Keratinocyte (primary cell): Measurements from ENCODE around the gene VWA5A. TPM values are rescaled to one million over a fixed set of nuclear protein-coding genes. Genes with fewer than 3 reads are reported as not detected.

ENCODE experiments used
- DNase-seq: peaks from one replicate; pipeline ENCODE4 v3.0.0-alpha.2; 2011; ENCODE audit warnings: low read depth, missing footprints, low spot score
- FAIRE-seq: peaks from 2 replicates; lab custom pipeline; 2011; peaks lifted over from hg19 to GRCh38; lab: Jason Lieb, UNC
- H2AFZ ChIP-seq: 2 replicates; pipeline ENCODE4 v1.6.0; 2012; ENCODE audit warnings: low read length, control low read depth, inconsistent platforms; ENCODE audit not compliant: control insufficient read depth
- H3K27ac ChIP-seq: 2 replicates; pipeline ENCODE4 v1.5.1; 2011; ENCODE audit warnings: low read length; ENCODE audit not compliant: control insufficient read depth, insufficient read depth
- H3K27me3 ChIP-seq: 3 replicates; pipeline ENCODE4 v1.6.0; 2011; ENCODE audit warnings: low read length; ENCODE audit not compliant: control insufficient read depth, insufficient read depth; ENCODE audit errors: extremely low read depth
- H3K36me3 ChIP-seq, 2 experiments: 2 replicates in 1 of 2; 3 replicates in 1 of 2; pipeline ENCODE4 v1.5.1; 2011; ENCODE audit warnings: low read length in 2 of 2, mild to moderate bottlenecking in 1 of 2; ENCODE audit not compliant: control insufficient read depth in 2 of 2, insufficient read depth in 2 of 2; ENCODE audit errors: extremely low read depth in 1 of 2
- H3K4me1 ChIP-seq: 3 replicates; pipeline ENCODE4 v1.5.1; 2011; ENCODE audit warnings: low read length; ENCODE audit not compliant: control insufficient read depth, insufficient read depth; ENCODE audit errors: extremely low read depth
- H3K4me2 ChIP-seq: 3 replicates; pipeline ENCODE4 v1.6.0; 2011; ENCODE audit warnings: low read depth, low read length; ENCODE audit not compliant: control insufficient read depth, insufficient read depth; ENCODE audit errors: extremely low read depth
- H3K4me3 ChIP-seq, 3 experiments: fragments of 200-600 bp in 1 of 3; sonication (generic) in 1 of 3; 2 replicates in 2 of 3; 3 replicates in 1 of 3; pipeline ENCODE4 v1.5.1; 2011 to 2016; ENCODE audit warnings: low read length in 3 of 3, mild to moderate bottlenecking in 3 of 3, control low read depth in 2 of 3, inconsistent platforms in 1 of 3, low read depth in 1 of 3, mixed read lengths in 1 of 3, mixed run types in 1 of 3, moderate library complexity in 1 of 3; ENCODE audit not compliant: control insufficient read depth in 2 of 3, insufficient read depth in 2 of 3; ENCODE audit errors: extremely low read depth in 1 of 3
- H3K79me2 ChIP-seq: 2 replicates; pipeline ENCODE4 v1.6.0; 2012; ENCODE audit warnings: low read length; ENCODE audit not compliant: control insufficient read depth, insufficient read depth
- H3K9ac ChIP-seq: 3 replicates; pipeline ENCODE4 v1.6.0; 2011; ENCODE audit warnings: low read length; ENCODE audit not compliant: control insufficient read depth, insufficient read depth; ENCODE audit errors: extremely low read depth
- H3K9me1 ChIP-seq: 3 replicates; pipeline ENCODE4 v1.6.0; 2011; ENCODE audit warnings: low read length; ENCODE audit not compliant: control insufficient read depth, insufficient read depth; ENCODE audit errors: extremely low read depth
- H3K9me3 ChIP-seq: 2 replicates; pipeline ENCODE4 v1.5.1; 2012; ENCODE audit warnings: low read depth, low read length; ENCODE audit not compliant: control insufficient read depth
- H4K20me1 ChIP-seq: 3 replicates; pipeline ENCODE4 v1.6.0; 2011; ENCODE audit warnings: low read length; ENCODE audit not compliant: control insufficient read depth, insufficient read depth; ENCODE audit errors: extremely low read depth
- CTCF ChIP-seq, 3 experiments: IDR thresholded peaks in 1 of 3; conservative IDR thresholded peaks in 1 of 3; optimal IDR thresholded peaks in 1 of 3; 2 replicates in 2 of 3; 3 replicates in 1 of 3; pipeline versions ENCODE3 to v1.5.1; 2011; ENCODE audit warnings: low read length in 3 of 3, mild to moderate bottlenecking in 3 of 3, moderate library complexity in 2 of 3, control low read depth in 1 of 3, inconsistent platforms in 1 of 3; ENCODE audit not compliant: insufficient read depth in 2 of 3; ENCODE audit errors: extremely low read depth in 1 of 3
- EZH2 ChIP-seq: IDR thresholded peaks from one replicate; pipeline ENCODE4 v1.6.1; 2012; ENCODE audit warnings: inconsistent platforms, mild to moderate bottlenecking, low read length, moderate library complexity
- dilution Hi-C: fragments of 300-500 bp; cut with MboI; formaldehyde crosslinking; loops from one replicate; pipeline ENCODE4 v1.7.0; 2020; ENCODE audit warnings: low sequenced_read_pairs; ENCODE audit not compliant: extremely low pct_ligation_motif_present
- polyA plus RNA-seq, 5 experiments: library from polyadenylated mRNA; depleted of rRNA in 3 of 5; stranded (reverse) in 3 of 5; stranded (forward) in 1 of 5; unstranded in 1 of 5; fragments of >200 nt; gene quantifications; 1 replicate in 1 of 5; 2 replicates in 3 of 5; 3 replicates in 1 of 5; pipeline versions ENCODE4 v1.2.1 to v1.2.3, GENCODE V29; 2011 to 2012; ENCODE audit warnings: missing spikeins in 2 of 5, low read depth in 1 of 5, low replicate concordance in 1 of 5

VWA5A gene
- polyA plus RNA-seq, 1 donor (not counting 4 experiments of a cell fraction or from before 2014, with no cell fraction given), result 36.4 TPM

GRCh38 chr11:124085997-124086846, 29.0 kb upstream of the VWA5A start:
- FAIRE-seq, result no peak
- no peak for TF ChIP-seq EZH2
- no peak for TF ChIP-seq CTCF (optimal IDR thresholded peaks at IDR 0.05 in 1 of 3, IDR thresholded peaks at IDR 0.05 in 1 of 3, conservative IDR thresholded peaks at IDR 0.05 in 1 of 3; ENCODE audit: extremely low read depth in 1 of 3, insufficient read depth in 2 of 3, low read length in 3 of 3)

GRCh38 chr11:124090996-124091395, 24.3 kb upstream of the VWA5A start:
- no peaks in the 10 kb centered on the region for H3K79me2 ChIP-seq
- DNase-seq (no peak), FAIRE-seq (no peak)
- no peaks in the 10 kb centered on the region for H3K9me3 ChIP-seq
- no peaks in the 10 kb centered on the region for H3K4me1 ChIP-seq
- dilution Hi-C loops, result no loop called here
- TF ChIP-seq CTCF (optimal IDR thresholded peaks at IDR 0.05 in 1 of 3, IDR thresholded peaks at IDR 0.05 in 1 of 3, conservative IDR thresholded peaks at IDR 0.05 in 1 of 3; ENCODE audit: extremely low read depth in 1 of 3, insufficient read depth in 2 of 3, low read length in 3 of 3) (no peak), EZH2 (no peak)
- no peak overlapping the region for H3K9ac ChIP-seq
- H3K4me2 ChIP-seq, result no peak overlapping the region
- H3K36me3 ChIP-seq, result no peaks in the 10 kb centered on the region
- no peak overlapping the region for H3K4me3 ChIP-seq
- H3K9me1 ChIP-seq, result no peaks in the 10 kb centered on the region
- no peak overlapping the region for H3K27ac ChIP-seq
- H4K20me1 ChIP-seq, result no peaks in the 10 kb centered on the region
- no peaks in the 10 kb centered on the region for H3K27me3 ChIP-seq
- H2AFZ ChIP-seq, result peak overlapping the region; percentile 40

More at GRCh38 chr11:124085997-124086846, 29.0 kb upstream of the VWA5A start:
- no peak overlapping the region for H3K4me2 ChIP-seq
- H3K4me1 ChIP-seq, result peaks cover 11% of the 10 kb centered on the region
- no peaks in the 10 kb centered on the region for H3K79me2 ChIP-seq
- no peak overlapping the region for H2AFZ ChIP-seq
- no peak for DNase-seq
- H3K36me3 ChIP-seq, result no peaks in the 10 kb centered on the region
- dilution Hi-C loops, result no loop called here
- no peak overlapping the region for H3K4me3 ChIP-seq
- no peak overlapping the region for H3K27ac ChIP-seq
- H3K27me3 ChIP-seq, result no peaks in the 10 kb centered on the region
- H4K20me1 ChIP-seq, result no peaks in the 10 kb centered on the region
- no peaks in the 10 kb centered on the region for H3K9me1 ChIP-seq
- no peaks in the 10 kb centered on the region for H3K9me3 ChIP-seq
- H3K9ac ChIP-seq, result no peak overlapping the region
